ENCODE data around the gene PTPN3.

Gene PTPN3

GRCh38 chr9:109335929-109336328 lies 162.2 kb downstream of the PTPN3 start:
- Histone ChIP-seq H3K27me3 (ENCODE audit: control insufficient read depth in 1 of 2, insufficient read depth in 2 of 2, low read length in 2 of 2) (no peaks in the 10 kb centered on the region), H3K27ac (ENCODE audit: low read depth, low read length) (no peak overlapping the region), H3K36me3 (ENCODE audit: control insufficient read depth in 1 of 2, insufficient read depth in 2 of 2, low read length in 2 of 2) (no peaks in the 10 kb centered on the region), H3K9me3 (ENCODE audit: control insufficient read depth in 1 of 2, low read length in 2 of 2) (no peaks in the 10 kb centered on the region), H3K4me3 (ENCODE audit: low read depth in 1 of 2, low read length in 2 of 2) (no peak overlapping the region), H3K9ac (ENCODE audit: low read depth in 1 of 2, low read length in 2 of 2) (no peak overlapping the region), H3K4me1 (ENCODE audit: control insufficient read depth in 1 of 2, insufficient read depth in 2 of 2, low read length in 2 of 2) (peaks cover under 1 to 4% of the 10 kb centered on the region in 2 donors)

DNA sequence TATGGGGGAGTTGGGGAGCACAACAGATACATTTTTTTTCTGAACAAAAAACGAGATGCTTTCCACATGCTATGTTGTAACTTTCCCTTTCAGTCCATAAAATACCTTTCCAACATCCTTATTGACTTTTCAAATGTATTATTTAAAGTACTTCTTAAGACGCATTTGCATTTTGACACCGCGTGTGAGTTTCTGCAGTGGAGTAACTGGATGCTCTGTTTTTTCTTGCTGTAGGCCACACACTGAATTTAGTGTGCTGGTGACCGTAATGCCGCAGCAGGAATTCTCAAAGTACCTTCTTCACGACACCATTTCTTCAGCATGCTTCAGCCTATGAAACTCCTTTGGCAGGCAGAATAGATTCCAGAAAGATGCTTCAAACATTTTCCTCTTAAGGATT lies 163.0 kb downstream of the PTPN3 start:
- Histone ChIP-seq H3K27me3 (ENCODE audit: control insufficient read depth in 1 of 2, insufficient read depth in 2 of 2, low read length in 2 of 2) (no peaks in the 10 kb centered on the region), H3K4me3 (ENCODE audit: low read depth in 1 of 2, low read length in 2 of 2) (no peak overlapping the region), H3K27ac (ENCODE audit: low read depth, low read length) (no peak overlapping the region), H3K4me1 (ENCODE audit: control insufficient read depth in 1 of 2, insufficient read depth in 2 of 2, low read length in 2 of 2) (peaks cover 5 to 11% of the 10 kb centered on the region in 2 donors), H3K36me3 (ENCODE audit: control insufficient read depth in 1 of 2, insufficient read depth in 2 of 2, low read length in 2 of 2) (no peaks in the 10 kb centered on the region), H3K9ac (ENCODE audit: low read depth in 1 of 2, low read length in 2 of 2) (no peak overlapping the region), H3K9me3 (ENCODE audit: control insufficient read depth in 1 of 2, low read length in 2 of 2) (no peaks in the 10 kb centered on the region)

DNA sequence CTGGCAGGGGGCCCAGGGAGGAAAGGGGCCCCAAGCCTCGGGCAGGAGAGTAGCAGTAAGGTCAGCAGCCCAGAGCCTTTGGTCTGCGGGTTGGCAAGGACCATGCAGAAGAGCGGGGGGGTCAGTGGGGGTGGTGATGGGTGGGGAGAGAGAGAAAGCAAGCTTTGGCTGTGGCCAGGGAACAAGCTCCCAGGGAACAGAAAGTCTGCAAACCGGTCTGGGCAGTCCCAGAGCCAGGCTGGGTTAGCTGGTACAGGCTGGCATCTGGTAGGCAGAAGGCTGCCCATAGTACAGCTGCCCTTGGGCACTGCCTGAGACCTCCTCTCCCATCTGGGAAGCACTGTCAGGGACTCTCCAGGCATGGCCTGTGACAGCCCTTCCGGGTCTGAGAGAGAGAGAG lies 166.8 kb downstream of the PTPN3 start:
- Histone ChIP-seq H3K36me3 (ENCODE audit: control insufficient read depth in 1 of 2, insufficient read depth in 2 of 2, low read length in 2 of 2) (no peaks in the 10 kb centered on the region), H3K4me1 (ENCODE audit: control insufficient read depth in 1 of 2, insufficient read depth in 2 of 2, low read length in 2 of 2) (peaks cover 16 to 23% of the 10 kb centered on the region in 2 donors), H3K4me3 (ENCODE audit: low read depth in 1 of 2, low read length in 2 of 2) (no peak overlapping the region), H3K27me3 (ENCODE audit: control insufficient read depth in 1 of 2, insufficient read depth in 2 of 2, low read length in 2 of 2) (no peaks in the 10 kb centered on the region), H3K9ac (ENCODE audit: low read depth in 1 of 2, low read length in 2 of 2) (no peak overlapping the region), H3K27ac (ENCODE audit: low read depth, low read length) (no peak overlapping the region), H3K9me3 (ENCODE audit: control insufficient read depth in 1 of 2, low read length in 2 of 2) (no peaks in the 10 kb centered on the region)

DNA sequence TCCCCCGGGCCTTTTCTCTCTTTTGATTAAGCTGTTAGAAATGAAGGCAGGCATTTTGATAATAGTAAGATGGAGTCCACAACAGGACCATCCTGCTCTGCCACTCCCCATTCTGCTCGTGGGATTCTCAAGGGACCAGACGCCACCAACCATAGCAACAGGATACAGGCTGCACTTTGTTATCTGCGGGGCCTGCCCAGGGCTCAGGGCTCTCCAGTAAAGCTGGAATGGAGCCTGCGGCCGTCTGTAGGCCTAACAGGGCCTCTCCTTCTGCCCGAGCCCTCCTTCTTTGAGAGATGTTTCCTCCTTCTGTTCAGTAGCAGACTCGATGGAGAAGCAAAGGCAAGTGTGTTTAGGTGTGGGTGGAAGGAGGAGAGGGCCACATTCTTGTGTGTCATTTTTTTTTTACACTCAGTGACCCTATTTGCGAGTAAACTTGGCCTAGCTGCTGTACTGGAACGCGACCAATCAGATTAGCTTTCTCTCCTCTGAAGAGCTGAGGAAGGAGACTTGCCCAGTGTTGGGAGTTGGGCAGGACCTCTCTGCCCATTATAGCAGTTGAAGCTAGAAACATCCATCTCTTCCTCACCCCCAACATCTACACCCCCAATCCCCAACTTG lies 168.4 kb downstream of the PTPN3 start:
- Histone ChIP-seq H3K9ac (ENCODE audit: low read depth in 1 of 2, low read length in 2 of 2) (peak overlapping the region in 1 of 2 donors; percentile 12), H3K27ac (ENCODE audit: low read depth, low read length) (peak overlapping the region; percentile 26)

GRCh38 chr9:109328978-109329637 lies 169.0 kb downstream of the PTPN3 start:
- no peaks in the 10 kb centered on the region for H3K36me3 ChIP-seq (ENCODE audit: control insufficient read depth in 1 of 2, insufficient read depth in 2 of 2, low read length in 2 of 2)
- H3K4me3 ChIP-seq (ENCODE audit: low read depth in 1 of 2, low read length in 2 of 2) = peak overlapping the region; percentile 31 to 45
- peak overlapping the region; percentile 12 to 54 for H3K9ac ChIP-seq (ENCODE audit: low read depth in 1 of 2, low read length in 2 of 2)
- H3K9me3 ChIP-seq (ENCODE audit: control insufficient read depth in 1 of 2, low read length in 2 of 2) = no peaks in the 10 kb centered on the region
- H3K27ac ChIP-seq (ENCODE audit: low read depth, low read length) = no peak overlapping the region
- no peaks in the 10 kb centered on the region for H3K27me3 ChIP-seq (ENCODE audit: control insufficient read depth in 1 of 2, insufficient read depth in 2 of 2, low read length in 2 of 2)
- peaks cover 16 to 23% of the 10 kb centered on the region in 2 donors for H3K4me1 ChIP-seq (ENCODE audit: control insufficient read depth in 1 of 2, insufficient read depth in 2 of 2, low read length in 2 of 2)

More for the DNA sequence above, 168.4 kb downstream of the PTPN3 start:
- H3K36me3 ChIP-seq (ENCODE audit: control insufficient read depth in 1 of 2, insufficient read depth in 2 of 2, low read length in 2 of 2) = no peaks in the 10 kb centered on the region
- peaks cover 16 to 23% of the 10 kb centered on the region in 2 donors for H3K4me1 ChIP-seq (ENCODE audit: control insufficient read depth in 1 of 2, insufficient read depth in 2 of 2, low read length in 2 of 2)
- H3K27me3 ChIP-seq (ENCODE audit: control insufficient read depth in 1 of 2, insufficient read depth in 2 of 2, low read length in 2 of 2) = no peaks in the 10 kb centered on the region
- H3K9me3 ChIP-seq (ENCODE audit: control insufficient read depth in 1 of 2, low read length in 2 of 2) = no peaks in the 10 kb centered on the region
- no peak overlapping the region for H3K4me3 ChIP-seq (ENCODE audit: low read depth in 1 of 2, low read length in 2 of 2)

Data from duodenal mucosa (tissue), 2 donors.